ENCODE results near the gene YBX3. TPM values are rescaled to one million over a fixed set of nuclear protein-coding genes. Genes with fewer than 3 reads are reported as not detected.
A peak's percentile ranks its signal among the peaks of the same experiment; 100 is the strongest.

The YBX3 gene
- total and polyA plus RNA-seq, 2 of the 13 experiments (the other 11 are each of a cell fraction or from before 2014, with no cell fraction given): 77.5 to 99.6 TPM

DNA sequence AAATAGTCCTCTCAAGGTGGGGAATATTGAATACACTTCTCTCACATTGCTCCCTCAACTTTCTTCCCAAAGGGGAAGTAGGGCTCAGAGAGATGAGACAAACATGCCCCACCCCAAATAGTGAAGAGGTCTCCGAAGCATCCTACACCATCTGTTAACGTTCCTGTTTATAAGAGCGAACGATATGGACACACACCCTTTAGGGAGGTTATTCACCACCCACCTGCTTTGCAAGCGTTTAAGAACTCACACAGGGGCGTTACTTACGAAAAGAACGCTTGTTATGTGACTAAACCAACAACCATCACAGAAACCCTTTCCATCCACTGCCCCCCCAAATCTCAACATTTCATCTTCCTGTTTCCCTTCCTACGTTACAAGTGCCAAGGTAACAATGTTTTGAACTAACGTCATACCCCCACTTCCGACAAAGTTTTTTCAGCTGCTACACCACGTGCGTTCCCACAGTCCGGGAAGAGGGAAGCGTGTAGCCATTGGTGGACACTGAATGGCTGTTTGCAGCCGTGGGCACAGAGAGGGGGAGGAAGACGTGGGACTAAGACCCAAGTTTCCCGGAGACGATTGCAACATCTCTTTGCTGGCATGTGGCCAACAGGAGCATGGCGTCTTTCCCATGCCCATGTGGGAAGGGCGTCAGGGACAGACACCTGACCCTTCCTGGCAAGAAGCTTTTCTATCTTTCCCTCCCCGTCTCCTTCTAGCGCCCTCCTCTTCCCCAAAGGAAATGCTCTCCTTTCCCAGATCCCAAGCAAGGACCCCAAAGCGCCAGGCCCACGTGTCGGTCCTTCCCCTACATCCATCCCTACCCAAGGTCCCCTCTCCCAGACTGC lies 1.2 kb downstream of the YBX3 start (continued):
- TF ChIP-seq FOSL1 (CRISPR knock-in tag; IDR thresholded peaks at IDR 0.05; ENCODE audit: borderline replicate concordance) (no peak), ZNF432 (CRISPR knock-in tag; IDR thresholded peaks at IDR 0.05; ENCODE audit: borderline replicate concordance) (no peak), NONO (IDR thresholded peaks at IDR 0.05) (no peak), NONO (CRISPR knock-in tag; conservative IDR thresholded peaks at IDR 0.05) (peak; percentile 69), XBP1 (CRISPR knock-in tag; IDR thresholded peaks at IDR 0.05) (no peak), HMGA1 (CRISPR knock-in tag; conservative IDR thresholded peaks at IDR 0.05) (no peak), JDP2 (CRISPR knock-in tag; IDR thresholded peaks at IDR 0.05; ENCODE audit: borderline replicate concordance) (no peak), ZNF20 (CRISPR knock-in tag; IDR thresholded peaks at IDR 0.05) (no peak), ZNF501 (CRISPR knock-in tag; IDR thresholded peaks at IDR 0.05) (no peak; the same call in 1 of the 2 replicates), ZNF616 (CRISPR knock-in tag; IDR thresholded peaks at IDR 0.05; ENCODE audit: low read depth) (no peak), ZNF75D (CRISPR knock-in tag; IDR thresholded peaks at IDR 0.05; ENCODE audit: borderline replicate concordance) (no peak), AKAP8 (CRISPR knock-in tag; IDR thresholded peaks at IDR 0.05) (0 out of 2 replicates have a peak, but pooled peaks have one; percentile 29), SOX5 (CRISPR knock-in tag; IDR thresholded peaks at IDR 0.05; ENCODE audit: borderline replicate concordance) (peak; percentile 37; the same call in 1 of the 2 replicates), PAXIP1 (CRISPR knock-in tag; conservative IDR thresholded peaks at IDR 0.05) (peak; percentile 41; the same call in 1 of the 2 replicates), ZFP36 (IDR thresholded peaks at IDR 0.05; ENCODE audit: borderline replicate concordance, low read depth, low read length, partially characterized antibody) (no peak), ZFP1 (CRISPR knock-in tag; IDR thresholded peaks at IDR 0.05) (no peak), ZNF329 (CRISPR knock-in tag; IDR thresholded peaks at IDR 0.05; ENCODE audit: low read depth) (no peak), ZSCAN29 (CRISPR knock-in tag; conservative IDR thresholded peaks at IDR 0.05) (peak; percentile 19; the same call in 1 of the 2 replicates), FIP1L1 (IDR thresholded peaks at IDR 0.05; ENCODE audit: borderline replicate concordance, insufficient read depth, low read depth, low read length) (no peak), FOXM1 (CRISPR knock-in tag; IDR thresholded peaks at IDR 0.05) (no peak), ZKSCAN8 (CRISPR knock-in tag; IDR thresholded peaks at IDR 0.05; ENCODE audit: borderline replicate concordance) (no peak), SMAD9 (CRISPR knock-in tag; IDR thresholded peaks at IDR 0.05) (no peak)
- TF ChIP-seq, protein P1, sequence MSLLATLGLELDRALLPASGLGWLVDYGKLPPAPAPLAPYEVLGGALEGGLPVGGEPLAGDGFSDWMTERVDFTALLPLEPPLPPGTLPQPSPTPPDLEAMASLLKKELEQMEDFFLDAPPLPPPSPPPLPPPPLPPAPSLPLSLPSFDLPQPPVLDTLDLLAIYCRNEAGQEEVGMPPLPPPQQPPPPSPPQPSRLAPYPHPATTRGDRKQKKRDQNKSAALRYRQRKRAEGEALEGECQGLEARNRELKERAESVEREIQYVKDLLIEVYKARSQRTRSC (CRISPR knock-in tag; IDR thresholded peaks at IDR 0.05; ENCODE audit: low read depth): no peak
- TF ChIP-seq, protein P2, sequence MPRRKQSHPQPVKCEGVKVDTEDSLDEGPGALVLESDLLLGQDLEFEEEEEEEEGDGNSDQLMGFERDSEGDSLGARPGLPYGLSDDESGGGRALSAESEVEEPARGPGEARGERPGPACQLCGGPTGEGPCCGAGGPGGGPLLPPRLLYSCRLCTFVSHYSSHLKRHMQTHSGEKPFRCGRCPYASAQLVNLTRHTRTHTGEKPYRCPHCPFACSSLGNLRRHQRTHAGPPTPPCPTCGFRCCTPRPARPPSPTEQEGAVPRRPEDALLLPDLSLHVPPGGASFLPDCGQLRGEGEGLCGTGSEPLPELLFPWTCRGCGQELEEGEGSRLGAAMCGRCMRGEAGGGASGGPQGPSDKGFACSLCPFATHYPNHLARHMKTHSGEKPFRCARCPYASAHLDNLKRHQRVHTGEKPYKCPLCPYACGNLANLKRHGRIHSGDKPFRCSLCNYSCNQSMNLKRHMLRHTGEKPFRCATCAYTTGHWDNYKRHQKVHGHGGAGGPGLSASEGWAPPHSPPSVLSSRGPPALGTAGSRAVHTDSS (CRISPR knock-in tag; conservative IDR thresholded peaks at IDR 0.05): no peak

Data from HepG2 (cell line).